SU-DHL-6 (cell line): ENCODE results near the gene KRT39.

Experiments used
- CTCF ChIP-seq: fragments of 200-600 bp; sonication (generic); IDR thresholded peaks from one replicate; pipeline ENCODE4 v1.5.1; 2017; ENCODE audit warnings: antibody characterized with exemption, mild to moderate bottlenecking, low read length, moderate library complexity; ENCODE audit not compliant: insufficient read depth, poor library complexity, severe bottlenecking
- EZH2phosphoT487 ChIP-seq: fragments of 200-600 bp; sonication (generic), shearing (Covaris generic); conservative IDR thresholded peaks from 2 replicates; pipeline ENCODE4 v1.6.1; 2018; ENCODE audit warnings: mild to moderate bottlenecking, antibody characterized with exemption, low read length, moderate library complexity, mixed read lengths

DNA sequence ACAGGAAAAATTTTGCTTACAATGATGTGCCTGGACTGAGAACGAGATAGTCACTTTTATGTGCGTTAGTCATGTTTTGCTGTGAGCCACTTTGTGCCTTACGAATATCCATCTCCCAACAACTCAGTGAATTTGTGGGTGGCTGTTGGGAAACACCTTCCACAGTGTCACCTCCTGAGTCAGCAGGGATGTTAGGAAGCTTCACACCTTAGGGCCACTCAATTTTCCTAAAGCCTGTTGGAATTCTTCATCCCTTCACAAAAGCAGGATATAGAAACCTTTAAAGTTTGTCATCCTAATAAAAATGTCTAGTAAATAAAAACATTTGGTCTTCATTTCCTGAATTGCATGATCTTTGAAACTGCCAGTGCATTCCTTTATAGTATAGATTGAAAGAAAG lies 46.4 kb upstream of the KRT39 start:
- TF ChIP-seq CTCF: no peak
- no peak for TF ChIP-seq EZH2phosphoT487
